Lower leg skin (tissue), 3 donors: ENCODE measurements around the gene SLC6A12.

Experiments used
- CTCF ChIP-seq, 3 donors: fragments of 450-650 bp; IDR thresholded peaks; one replicate each; pipeline ENCODE4 v1.5.1; 2016; ENCODE audit warnings: antibody characterized with exemption in 3 of 3, mild to moderate bottlenecking in 3 of 3, moderate library complexity in 2 of 3
- POLR2A ChIP-seq, 2 donors: fragments of 450-650 bp; IDR thresholded peaks; one replicate each; pipeline ENCODE4 v1.6.1; 2016 to 2017; ENCODE audit warnings: antibody characterized with exemption in 2 of 2, mild to moderate bottlenecking in 1 of 2, moderate library complexity in 1 of 2

GRCh38 chr12:237026-237815 is 23.3 kb upstream of the SLC6A12 start:
- TF ChIP-seq POLR2A (IDR thresholded peaks at IDR 0.05) (no peak), CTCF (IDR thresholded peaks at IDR 0.05) (no peak)
